ENCODE measurements around the gene NTRK3. TPM values are rescaled to one million over a fixed set of nuclear protein-coding genes. Genes with fewer than 3 reads are reported as not detected.

The NTRK3 gene
- total RNA-seq, 2 experiments from 2014 or later, result not detected

DNA sequence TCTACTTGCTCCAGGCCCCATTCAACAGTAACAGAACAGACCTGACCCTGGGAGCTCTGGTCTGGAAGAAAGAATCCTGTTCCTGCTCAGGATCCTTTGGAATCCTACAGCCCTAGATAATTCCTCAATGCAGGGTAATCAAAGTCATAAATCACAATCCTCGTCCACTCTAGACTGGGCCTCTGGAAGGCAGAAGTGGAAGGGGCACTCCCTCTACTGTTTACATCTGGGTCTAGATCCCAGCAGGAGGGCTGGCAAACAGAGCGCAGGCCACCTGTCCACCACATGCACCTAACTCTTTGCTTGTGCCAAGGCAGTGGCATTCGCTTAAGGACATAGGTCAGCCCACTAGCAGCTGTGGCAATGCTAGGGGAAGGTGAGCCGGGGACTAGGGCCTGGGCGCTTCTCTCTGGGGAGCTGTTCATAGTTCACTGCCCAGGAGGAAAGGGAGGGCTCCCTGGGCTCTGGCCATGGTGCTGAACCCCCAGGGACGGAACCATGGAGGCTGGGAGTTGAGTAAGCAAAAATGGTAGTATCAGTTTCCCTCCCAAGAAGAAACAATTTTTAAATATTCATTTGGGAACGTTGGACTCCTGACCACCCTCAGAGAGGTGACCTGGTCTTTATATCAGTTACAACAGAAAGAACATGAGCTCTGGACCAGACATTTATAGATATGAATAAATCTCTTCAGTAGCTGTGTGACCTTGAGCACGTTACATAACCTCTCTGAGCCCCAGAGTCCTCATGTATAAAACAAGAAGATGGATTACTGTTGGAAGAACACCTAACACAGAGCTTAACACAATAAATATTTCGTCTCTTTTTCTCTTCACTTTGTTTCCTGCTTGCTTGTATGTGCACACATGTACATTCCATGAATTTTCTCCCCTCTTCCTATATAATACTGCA lies 90.2 kb downstream of the NTRK3 start:
- CTCF ChIA-PET, result no interaction called here
- POLR2A ChIA-PET, result interaction anchor here (0.5 to 0.6 kb wide), 2 partner anchors 10 to 22 kb away, joined by 3 to 4 read pairs; no protein-coding TSS in a partner anchor
- TF ChIP-seq, protein P1, sequence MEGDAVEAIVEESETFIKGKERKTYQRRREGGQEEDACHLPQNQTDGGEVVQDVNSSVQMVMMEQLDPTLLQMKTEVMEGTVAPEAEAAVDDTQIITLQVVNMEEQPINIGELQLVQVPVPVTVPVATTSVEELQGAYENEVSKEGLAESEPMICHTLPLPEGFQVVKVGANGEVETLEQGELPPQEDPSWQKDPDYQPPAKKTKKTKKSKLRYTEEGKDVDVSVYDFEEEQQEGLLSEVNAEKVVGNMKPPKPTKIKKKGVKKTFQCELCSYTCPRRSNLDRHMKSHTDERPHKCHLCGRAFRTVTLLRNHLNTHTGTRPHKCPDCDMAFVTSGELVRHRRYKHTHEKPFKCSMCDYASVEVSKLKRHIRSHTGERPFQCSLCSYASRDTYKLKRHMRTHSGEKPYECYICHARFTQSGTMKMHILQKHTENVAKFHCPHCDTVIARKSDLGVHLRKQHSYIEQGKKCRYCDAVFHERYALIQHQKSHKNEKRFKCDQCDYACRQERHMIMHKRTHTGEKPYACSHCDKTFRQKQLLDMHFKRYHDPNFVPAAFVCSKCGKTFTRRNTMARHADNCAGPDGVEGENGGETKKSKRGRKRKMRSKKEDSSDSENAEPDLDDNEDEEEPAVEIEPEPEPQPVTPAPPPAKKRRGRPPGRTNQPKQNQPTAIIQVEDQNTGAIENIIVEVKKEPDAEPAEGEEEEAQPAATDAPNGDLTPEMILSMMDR (IDR thresholded peaks at IDR 0.05), result no peak
- H3K36me3 Mint-ChIP-seq (ENCODE audit: low read depth), result no peaks in the 10 kb centered on the region
- H3K4me1 Mint-ChIP-seq (ENCODE audit: low read depth), result no peaks in the 10 kb centered on the region
- no peaks in the 10 kb centered on the region for H3K27me3 Mint-ChIP-seq
- peak; percentile 20 for DNase-seq
- no peak for ATAC-seq
- no peaks in the 10 kb centered on the region for H3K9me3 Mint-ChIP-seq
- no peak overlapping the region for H3K27ac Mint-ChIP-seq
- intact Hi-C loops (cut with micrococcal nuclease), result no loop called here
- H3K4me3 Mint-ChIP-seq, result no peak overlapping the region

DNA sequence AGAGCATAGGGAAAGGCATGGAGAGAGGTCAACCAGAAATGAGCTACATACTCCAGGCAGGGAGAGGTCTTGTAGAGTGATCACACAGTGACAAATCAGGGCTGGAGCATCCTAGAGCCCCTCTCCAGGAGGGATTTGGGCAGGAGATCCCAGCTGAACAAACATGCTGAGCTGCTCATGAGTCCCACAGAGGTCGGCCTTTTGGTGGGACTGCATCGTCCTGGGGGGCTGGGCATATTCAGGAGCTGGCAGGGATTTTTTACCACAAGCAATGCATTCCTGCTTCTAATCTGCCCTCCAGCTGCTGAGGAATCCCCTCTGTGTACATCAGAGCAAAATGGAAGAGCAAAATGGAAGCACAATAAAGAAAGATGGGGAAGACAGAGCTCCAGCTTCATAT lies 94.9 kb downstream of the NTRK3 start:
- Mint-ChIP-seq H3K4me3 (no peak overlapping the region), H3K36me3 (ENCODE audit: low read depth) (no peaks in the 10 kb centered on the region), H3K27me3 (no peaks in the 10 kb centered on the region), H3K9me3 (no peaks in the 10 kb centered on the region), H3K4me1 (ENCODE audit: low read depth) (no peaks in the 10 kb centered on the region), H3K27ac (no peak overlapping the region)
- CTCF ChIA-PET, result no interaction called here
- intact Hi-C loops (cut with micrococcal nuclease), result no loop called here
- POLR2A ChIA-PET, result no interaction called here
- no peak for DNase-seq
- no peak for ATAC-seq
- TF ChIP-seq, protein P1 (IDR thresholded peaks at IDR 0.05), result no peak

DNA sequence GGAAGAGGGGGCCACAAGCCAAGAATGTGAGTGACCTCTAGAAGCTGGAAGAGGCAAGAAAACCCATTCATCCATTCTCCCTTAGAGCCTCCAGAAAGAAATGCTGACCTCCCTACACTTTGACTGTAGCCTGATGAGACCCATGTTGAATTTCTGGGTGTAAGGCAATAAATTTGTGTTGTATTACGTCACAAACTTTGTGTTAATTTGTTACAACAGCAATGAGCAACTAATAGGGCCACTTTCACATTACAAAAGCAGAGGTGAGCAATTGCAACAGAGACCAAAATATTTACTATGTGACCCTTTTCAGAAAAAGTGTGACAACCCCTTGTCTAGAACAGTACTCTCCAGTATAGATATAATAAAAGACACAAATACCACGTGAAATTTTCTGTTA lies 101.2 kb downstream of the NTRK3 start:
- Mint-ChIP-seq H3K4me1 (ENCODE audit: low read depth) (no peaks in the 10 kb centered on the region), H3K27ac (no peak overlapping the region), H3K4me3 (no peak overlapping the region), H3K36me3 (ENCODE audit: low read depth) (no peaks in the 10 kb centered on the region), H3K27me3 (no peaks in the 10 kb centered on the region), H3K9me3 (no peaks in the 10 kb centered on the region)
- ChIA-PET CTCF (no interaction called here), POLR2A (no interaction called here)
- no peak for ATAC-seq
- no peak for DNase-seq
- TF ChIP-seq, protein P1 (IDR thresholded peaks at IDR 0.05), result no peak
- intact Hi-C loops (cut with micrococcal nuclease), result no loop called here

DNA sequence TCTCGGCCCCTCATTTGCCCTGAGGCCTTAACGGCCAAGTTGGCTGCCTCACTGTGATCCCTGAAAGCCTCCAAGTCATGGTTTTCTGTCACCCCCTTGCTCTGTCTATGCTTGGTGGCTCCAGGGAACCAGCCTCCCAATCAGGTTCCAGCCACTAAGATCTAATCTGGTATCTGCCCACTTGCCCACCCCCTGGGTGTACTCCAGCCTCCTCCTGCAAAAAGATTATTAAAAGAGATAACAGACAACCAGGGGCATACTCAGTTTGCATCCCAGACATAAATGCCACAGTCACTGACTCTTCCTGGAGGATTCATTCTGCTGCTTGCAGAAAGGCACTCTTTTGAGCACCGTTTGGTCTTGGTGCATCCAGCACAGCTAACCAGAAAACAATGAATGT lies 103.9 kb downstream of the NTRK3 start:
- no peak overlapping the region for H3K4me3 Mint-ChIP-seq
- peaks cover 1% of the 10 kb centered on the region for H3K27me3 Mint-ChIP-seq
- ATAC-seq, result no peak
- no peaks in the 10 kb centered on the region for H3K9me3 Mint-ChIP-seq
- no peak for DNase-seq
- intact Hi-C loops (cut with micrococcal nuclease), result no loop called here
- CTCF ChIA-PET, result no interaction called here
- no peaks in the 10 kb centered on the region for H3K4me1 Mint-ChIP-seq (ENCODE audit: low read depth)
- POLR2A ChIA-PET, result no interaction called here
- TF ChIP-seq, protein P1 (IDR thresholded peaks at IDR 0.05), result no peak
- H3K36me3 Mint-ChIP-seq (ENCODE audit: low read depth), result no peaks in the 10 kb centered on the region
- no peak overlapping the region for H3K27ac Mint-ChIP-seq

DNA sequence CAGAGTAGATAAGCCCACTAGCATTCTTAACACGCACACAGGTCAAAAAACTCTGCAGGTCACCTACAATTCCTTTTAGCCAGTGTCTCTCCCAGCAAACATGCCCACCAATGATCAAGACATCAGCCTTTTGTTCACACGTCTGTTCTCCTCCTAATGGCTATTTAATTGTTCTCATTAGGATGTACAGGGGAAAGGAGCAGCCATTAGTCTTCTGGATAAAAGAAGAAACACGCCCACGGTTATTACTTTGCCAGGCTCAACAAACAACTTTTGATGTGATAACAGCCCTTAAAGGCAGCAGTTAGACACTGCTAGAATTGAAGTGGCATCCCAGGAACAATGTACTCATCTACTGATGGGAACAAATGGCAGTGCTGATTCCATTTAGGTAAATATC lies 108.8 kb downstream of the NTRK3 start:
- DNase-seq (no peak), ATAC-seq (no peak)
- intact Hi-C loops (cut with micrococcal nuclease), result no loop called here
- Mint-ChIP-seq H3K9me3 (no peaks in the 10 kb centered on the region), H3K36me3 (ENCODE audit: low read depth) (no peaks in the 10 kb centered on the region), H3K27ac (no peak overlapping the region), H3K4me1 (ENCODE audit: low read depth) (no peaks in the 10 kb centered on the region), H3K4me3 (no peak overlapping the region), H3K27me3 (peaks cover 1% of the 10 kb centered on the region)
- ChIA-PET POLR2A (no interaction called here), CTCF (no interaction called here)
- TF ChIP-seq, protein P1 (IDR thresholded peaks at IDR 0.05), result no peak
